ENCODE data around the gene HUNK.
"Not testable (repeated sequence)": the region's sequence is repeated elsewhere in the genome, so short reads cannot be mapped to it uniquely, and the experiment has no call there.

HUNK gene

DNA sequence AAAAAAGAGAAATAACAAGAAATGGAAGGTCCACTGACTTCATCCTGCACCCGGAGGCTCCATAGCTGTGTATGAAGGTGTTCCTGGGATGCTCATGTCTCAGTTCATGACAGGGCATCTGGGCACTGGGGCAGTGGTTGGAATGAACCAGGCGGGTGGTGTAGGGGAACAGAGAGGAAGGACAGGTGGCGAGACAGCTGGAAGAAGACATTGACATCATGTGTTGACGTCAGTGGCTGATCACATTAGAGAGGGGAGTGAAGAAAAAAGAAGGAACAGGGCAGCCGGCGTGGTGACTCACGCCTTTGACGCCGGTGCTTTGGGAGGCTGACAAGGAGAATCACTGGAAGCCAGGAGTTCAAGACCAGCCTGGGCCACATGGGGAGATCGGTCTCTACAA lies 50.1 kb downstream of the HUNK start:
- peak; percentile 32 for DNase-seq

DNA sequence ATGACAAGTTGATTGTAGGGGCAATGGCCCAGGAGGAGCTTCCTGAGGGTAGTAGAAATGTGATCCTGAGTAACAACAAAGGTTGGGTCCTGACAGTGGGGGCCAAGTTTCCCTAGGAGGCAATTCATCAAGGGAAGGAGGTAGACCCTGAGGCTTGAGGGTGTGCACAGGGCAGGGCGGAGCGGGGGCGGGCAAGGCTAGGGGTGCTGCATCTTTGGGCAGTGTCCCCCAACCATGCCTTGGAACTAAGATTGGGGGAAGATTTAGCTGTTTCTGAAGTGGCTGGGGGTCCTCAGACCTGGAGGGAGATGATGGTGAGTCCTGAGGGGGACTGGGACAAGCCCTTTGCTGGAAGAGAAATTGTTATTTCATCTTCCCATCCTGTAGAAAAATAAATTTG lies 50.9 kb downstream of the HUNK start:
- DNase-seq: peak; percentile 29

GRCh38 chr21:31924548-31924947 lies 51.7 kb downstream of the HUNK start:
- peak; percentile 42 for DNase-seq

DNA sequence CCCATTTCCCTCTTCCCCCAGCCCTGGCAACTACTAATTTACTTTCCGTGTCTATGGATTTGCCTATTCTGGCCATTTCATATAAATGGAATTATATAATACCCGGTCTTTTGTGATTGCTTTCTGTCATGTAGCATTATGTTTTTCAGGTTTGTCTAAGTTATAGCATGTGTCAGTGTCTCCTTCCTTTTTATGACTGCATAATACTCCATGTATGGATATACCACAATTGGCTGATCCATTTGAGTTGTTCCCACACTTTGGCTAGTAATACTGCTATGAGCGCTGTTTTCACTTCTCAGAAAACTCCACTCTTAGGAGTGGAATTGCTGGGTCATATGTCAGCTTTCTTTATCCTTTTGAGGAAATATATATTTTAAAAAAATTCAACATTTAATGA lies 53.7 kb downstream of the HUNK start:
- peak; percentile 2 for DNase-seq

DNA sequence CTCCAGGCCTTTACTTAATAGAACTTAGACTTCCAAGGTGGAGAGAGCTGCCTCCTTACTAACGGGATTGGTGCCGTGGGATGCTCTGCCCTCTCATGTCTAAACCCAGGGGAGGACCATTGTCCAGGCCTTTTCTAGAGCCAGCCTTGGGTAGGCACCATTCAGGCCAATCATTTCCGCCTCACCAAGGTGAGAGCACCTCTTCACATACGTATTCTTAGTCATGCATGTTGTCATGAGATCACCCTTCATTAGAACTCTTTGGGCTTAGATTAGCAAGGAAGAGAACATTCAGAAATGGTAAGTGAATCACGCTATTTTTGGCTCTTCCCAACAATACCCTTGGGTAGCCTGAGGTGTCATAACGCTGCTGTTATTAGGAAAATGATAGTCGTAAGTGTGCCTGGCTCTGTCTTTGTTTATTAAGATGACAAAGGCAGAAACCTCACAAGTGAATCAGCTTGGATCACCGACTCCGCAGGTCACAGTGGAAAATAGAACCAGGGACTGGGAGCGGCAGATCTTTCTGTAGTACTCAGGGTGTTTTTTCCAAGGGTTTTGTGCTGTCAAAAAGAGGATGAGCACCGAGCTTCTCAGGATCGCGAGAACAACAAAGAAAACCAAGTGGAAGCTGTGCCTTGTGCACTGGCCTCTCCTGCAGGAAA lies 55.0 kb downstream of the HUNK start:
- peak; percentile 50 for DNase-seq

DNA sequence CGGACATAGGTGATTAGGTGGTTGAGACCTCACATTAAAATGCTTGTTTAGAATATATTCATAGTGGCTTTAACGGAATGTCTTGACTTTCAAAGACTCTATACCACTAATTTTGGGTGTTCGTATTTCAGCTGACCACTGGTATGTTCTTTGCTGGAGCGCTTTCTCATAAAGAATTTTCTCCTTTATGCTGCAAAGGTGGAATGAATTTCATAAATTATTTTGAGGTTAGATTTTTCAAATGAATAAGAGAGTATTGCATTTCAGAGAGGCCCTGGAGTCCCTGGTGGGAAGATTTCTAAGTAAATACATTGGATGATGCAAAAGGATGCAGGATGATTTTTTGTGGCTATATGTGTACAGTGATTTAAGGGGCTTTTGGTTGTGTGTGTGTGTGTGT lies 55.8 kb downstream of the HUNK start:
- no peak for DNase-seq

DNA sequence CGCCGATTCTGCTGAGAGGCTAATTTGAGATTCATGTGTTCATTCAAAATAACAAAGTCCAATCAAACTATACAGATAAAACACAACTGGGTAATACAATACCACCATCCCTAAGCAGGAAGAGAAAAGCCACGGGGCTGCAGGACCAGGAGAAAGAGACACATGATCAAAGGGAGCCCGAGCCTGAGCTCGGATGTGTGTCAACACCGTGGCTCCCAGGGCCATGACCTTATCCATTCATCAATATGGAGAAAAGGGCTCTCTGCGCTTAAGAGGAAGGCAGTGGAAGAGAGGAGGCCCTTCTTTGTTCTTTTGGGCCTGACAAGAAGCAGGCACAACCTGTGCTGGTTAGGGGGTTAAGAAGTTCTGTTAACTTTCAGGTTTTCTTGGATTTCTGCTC lies 56.7 kb downstream of the HUNK start:
- peak; percentile 84 for DNase-seq

- DNase-seq: no peak
Observed at GRCh38 chr21:31930001-31930400, 57.2 kb downstream of the HUNK start.

DNA sequence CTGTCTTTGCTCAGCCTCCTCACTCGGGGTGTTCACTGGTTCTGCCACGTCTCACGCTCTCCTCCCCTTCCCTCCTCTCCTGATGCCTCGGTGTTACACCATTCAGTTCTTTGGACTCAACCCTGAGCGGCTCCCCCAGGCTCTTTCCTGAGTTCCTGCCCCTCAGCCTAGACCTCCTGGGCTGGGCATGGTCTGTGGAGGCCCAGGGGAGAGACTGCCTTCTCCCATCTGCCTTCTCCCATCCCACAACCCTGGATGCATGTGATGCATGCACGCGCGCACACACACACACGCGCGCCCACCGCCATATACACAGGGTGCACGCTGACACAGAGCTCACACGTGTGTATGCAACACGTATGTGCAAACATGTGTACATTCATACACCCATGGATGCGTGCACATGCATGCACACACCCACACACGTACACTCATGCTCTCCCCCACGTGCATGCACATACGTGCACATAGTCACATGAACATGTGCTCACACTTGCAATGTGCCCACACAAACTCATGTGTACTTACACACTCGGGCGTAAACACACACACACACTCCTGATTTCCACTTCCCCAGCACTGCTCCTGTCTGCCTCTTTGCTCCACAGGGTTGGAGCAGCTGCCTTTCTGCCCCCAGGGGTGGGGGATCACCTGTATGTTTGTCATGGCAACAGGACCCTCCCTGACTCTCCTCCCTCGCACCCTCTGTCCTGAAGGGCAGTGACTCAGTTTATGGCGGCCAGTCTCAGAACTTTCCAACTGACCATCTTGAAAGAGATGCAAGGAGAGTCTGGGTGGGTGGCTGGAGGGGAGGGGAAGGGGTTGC lies 59.0 kb downstream of the HUNK start:
- DNase-seq: peak; percentile 96

DNA sequence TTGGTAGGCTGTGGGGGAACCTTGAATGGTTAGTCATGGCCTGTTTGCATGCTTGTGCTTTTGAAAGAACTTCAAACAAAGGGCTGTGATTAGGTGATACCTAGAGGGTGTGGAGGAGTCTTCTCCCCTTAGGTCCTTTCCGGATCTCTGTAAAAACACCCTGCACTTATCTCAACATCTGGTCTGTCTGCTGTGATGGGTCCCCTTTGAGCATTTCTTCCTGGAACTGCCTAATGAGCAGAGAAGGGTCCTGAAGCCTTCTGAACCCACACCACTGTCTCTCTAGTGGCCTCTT lies 59.6 kb downstream of the HUNK start:
- DNase-seq: no peak

- no peak for DNase-seq
Observed at GRCh38 chr21:31937303-31937702, 64.5 kb downstream of the HUNK start.

GRCh38 chr21:31938330-31939301 lies 65.8 kb downstream of the HUNK start:
- DNase-seq: no peak

DNA sequence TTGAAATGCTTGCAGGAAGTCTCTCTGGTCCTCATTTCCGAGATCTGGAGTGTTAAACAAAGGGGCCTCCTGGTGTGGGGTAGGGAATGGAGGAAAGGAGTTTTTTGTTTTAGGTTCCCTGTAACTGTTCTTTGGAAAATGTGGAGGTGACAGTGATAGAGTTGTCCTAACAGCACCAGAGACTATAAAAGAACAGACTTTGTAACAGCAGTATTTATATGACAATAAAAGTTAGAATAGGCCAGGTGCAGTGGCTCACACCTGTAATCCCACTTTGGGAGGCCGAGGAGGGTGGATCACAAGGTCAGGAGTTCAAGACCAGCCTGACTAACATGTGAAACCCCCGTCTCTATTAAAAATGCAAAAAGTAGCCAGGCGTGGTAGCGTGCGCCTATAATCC lies 68.9 kb downstream of the HUNK start:
- no peak for DNase-seq

DNA sequence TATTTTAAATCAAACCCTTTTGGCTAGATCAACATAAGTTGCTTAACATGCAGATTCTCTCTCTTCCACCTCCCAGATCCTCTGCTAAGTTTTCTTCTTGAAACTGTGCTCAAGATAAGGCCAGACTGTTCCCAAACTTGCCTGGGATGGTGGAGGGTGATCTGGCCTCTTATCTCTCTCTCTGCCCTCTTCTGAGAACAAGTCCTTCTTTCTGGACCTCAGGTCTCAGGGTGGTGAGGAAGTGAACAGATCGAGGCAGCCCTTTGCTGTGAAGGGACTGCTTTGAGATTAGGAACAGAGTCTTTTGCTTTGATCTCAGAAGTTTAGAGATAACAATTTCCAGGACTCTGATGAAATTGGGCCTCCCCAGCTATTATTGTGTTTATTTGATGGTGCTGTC lies 70.7 kb downstream of the HUNK start:
- peak; percentile 70 for DNase-seq

GRCh38 chr21:31945141-31945540 lies 72.3 kb downstream of the HUNK start:
- DNase-seq: no peak

DNA sequence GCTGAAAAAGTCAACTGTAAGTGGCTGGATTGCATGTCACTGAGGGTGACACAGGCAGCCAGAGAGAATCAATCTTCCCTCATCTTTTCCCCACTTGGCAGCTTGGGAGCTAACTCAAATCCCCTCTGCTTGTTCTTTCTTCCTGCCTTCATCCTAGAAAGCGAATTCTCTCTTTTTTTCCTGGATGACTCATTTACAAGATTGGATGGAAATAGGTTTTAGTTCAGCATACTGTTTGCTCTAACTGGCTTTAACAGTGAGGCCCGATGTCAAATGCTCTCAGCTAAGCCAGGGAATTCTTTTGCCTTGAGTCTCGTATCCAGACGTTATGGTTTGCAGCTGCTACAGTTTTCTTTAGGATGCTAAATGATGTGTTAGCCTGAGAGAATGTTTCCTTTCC lies 72.7 kb downstream of the HUNK start:
- DNase-seq: no peak

DNA sequence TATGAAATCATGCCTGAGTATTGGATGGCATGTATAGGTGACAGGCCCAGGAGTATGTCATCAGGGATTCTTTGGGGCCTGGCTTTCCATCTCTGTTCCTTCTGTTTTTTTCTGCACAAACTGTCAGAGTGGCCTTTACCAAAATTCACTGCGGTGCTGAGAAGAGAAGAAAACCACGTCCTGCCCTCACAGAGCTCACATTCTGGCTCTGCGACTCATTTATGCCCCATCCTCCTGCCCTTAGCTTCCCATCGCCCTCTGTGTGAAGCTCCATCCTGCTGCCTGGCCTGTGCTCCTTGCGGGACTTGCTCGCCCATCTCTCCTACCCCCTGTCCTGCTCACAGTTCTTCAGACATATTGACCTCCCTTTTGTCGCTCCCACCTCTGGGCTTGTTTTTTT lies 73.4 kb downstream of the HUNK start:
- DNase-seq: no peak

- not testable (repeated sequence) for DNase-seq
Observed at GRCh38 chr21:31946876-31947550, 74.2 kb downstream of the HUNK start.

DNA sequence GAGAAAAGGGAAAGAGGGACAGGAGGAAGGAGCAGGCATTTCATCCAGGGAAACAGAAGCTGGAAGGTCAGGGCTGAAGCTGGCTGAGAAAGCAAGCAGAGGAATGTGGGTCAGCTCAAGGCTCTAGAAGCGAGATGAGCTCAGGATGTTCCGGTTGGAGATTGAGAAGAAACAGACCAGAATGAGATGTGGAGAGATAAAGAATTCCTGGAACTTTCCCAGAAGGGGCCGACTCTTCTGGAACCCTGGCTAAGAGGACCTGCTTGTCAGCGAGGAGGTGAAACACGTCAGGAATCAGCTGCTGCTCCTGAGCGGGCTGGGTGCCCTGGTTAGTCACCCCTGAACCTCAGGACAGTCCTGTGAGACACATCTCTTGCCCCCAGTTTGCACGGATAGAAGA lies 75.9 kb downstream of the HUNK start:
- peak; percentile 81 for DNase-seq

- no peak for DNase-seq
Observed at GRCh38 chr21:31952828-31953227, 80.0 kb downstream of the HUNK start.

DNA sequence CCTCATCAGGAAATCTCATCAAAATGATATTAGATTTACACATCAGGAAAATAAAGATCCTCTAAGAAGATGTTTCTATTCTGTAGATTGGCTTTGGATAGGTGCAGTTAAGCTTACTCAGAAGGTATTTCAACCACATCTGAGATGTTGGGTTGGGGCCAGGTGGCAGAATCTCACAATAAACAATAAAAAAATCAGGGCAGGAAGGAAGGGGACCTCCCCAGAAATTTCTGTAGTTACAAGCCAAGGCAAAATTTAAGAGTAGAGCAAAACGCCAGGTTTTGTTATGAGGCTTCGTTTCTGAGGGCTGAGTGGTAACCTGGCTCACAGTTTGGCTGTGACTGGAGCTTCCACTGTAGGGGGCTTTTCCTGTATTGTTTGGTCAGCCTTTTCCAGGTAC lies 84.8 kb downstream of the HUNK start:
- no peak for DNase-seq

DNA sequence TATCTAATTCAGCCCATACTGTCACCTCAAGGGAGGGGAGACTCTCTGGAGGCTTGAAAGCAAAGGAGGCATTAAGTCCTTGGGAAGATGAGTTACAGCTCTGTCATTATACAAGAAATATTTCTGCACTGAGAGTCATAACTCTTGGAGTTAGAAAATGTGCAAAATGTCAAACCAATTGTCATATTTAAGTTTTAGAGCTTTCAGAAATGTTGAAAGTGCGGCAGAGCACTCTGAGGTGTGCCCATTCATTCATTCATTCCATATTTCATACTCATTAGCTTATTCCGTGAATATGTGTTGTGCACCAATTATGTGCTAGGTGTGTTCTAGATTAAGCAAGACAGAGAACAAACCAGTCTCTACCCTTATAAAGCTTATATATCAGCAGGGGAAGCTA lies 87.1 kb downstream of the HUNK start:
- no peak for DNase-seq

GRCh38 chr21:31961027-31961426 lies 88.2 kb downstream of the HUNK start:
- DNase-seq: no peak

Measured in islet precursor cell (in vitro differentiated cells).